SK-N-SH treated with all-trans-retinoic acid at 6 μM for 48 hours (cell line): ENCODE results near the gene GLRA2.

ENCODE experiments used
- ESRRG ChIP-seq: fragments of 250-450 bp; sonication (Bioruptor Pico); IDR thresholded peaks from 2 replicates; pipeline ENCODE4 v1.6.1; 2021; ENCODE audit warnings: mild to moderate bottlenecking
- GLIS3 ChIP-seq: fragments of 250-450 bp; sonication (Bioruptor Pico); IDR thresholded peaks from 2 replicates; pipeline ENCODE4 v1.5.0; 2020; ENCODE audit warnings: mild to moderate bottlenecking, moderate library complexity
- OSR1 ChIP-seq: fragments of 250-450 bp; sonication (Bioruptor Pico); IDR thresholded peaks from 2 replicates; pipeline ENCODE4 v1.8.0; 2022; ENCODE audit warnings: moderate library complexity, mild to moderate bottlenecking, inconsistent platforms
- TOX ChIP-seq: fragments of 250-450 bp; sonication (Bioruptor Pico); IDR thresholded peaks from 2 replicates; pipeline ENCODE4 v1.8.0; 2021; ENCODE audit warnings: mild to moderate bottlenecking, moderate library complexity, borderline replicate concordance
- ZNF565 ChIP-seq: fragments of 450-650 bp; formaldehyde crosslinking; conservative IDR thresholded peaks from 2 replicates; pipeline ENCODE4 v1.5.0; 2020; ENCODE audit warnings: low read depth, mild to moderate bottlenecking, moderate library complexity
- TF ChIP-seq, protein P1 (sequence below): fragments of 250-450 bp; sonication (Bioruptor Pico); IDR thresholded peaks from 2 replicates; pipeline ENCODE4 v1.5.1; 2020; ENCODE audit warnings: low read depth, mild to moderate bottlenecking, moderate library complexity

DNA sequence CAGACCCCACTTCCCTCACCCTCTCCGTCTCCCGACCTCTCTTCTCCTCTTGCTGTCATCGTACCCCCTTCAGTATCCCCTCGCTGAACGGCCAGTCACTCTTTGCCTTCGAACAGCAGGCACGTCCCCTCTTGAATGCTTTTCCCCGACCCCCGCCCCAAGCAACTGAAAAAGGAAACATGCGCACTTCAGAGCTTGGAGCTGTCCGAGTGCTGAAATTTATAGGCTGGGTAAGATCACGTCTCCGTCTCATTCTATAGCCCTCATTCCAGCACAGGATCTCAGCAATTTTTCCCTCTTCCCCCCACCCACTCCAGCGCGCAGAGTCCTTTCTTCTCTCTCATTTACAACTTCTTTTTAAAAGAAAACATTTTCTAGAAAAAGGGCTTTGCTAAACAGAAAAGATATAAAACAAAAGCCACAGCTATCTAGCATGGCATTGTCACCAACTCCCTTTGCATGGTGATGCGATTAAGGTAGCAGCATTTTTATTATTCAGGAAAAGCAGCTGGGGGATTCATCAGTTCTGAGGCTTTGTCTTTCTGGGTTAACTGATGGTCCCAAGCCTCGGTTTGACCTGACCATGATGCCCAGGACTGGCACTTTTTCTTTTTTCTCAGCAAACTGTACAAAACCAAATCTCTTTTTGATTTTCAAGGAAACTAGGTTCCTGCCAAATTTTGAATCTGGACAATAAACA is at the start of gene GLRA2:
- TF ChIP-seq OSR1 (CRISPR knock-in tag) (no peak), TOX (CRISPR knock-in tag) (no peak), ESRRG (CRISPR knock-in tag) (no peak), ZNF565 (CRISPR knock-in tag) (no peak), GLIS3 (CRISPR knock-in tag) (no peak)
- TF ChIP-seq, protein P1, sequence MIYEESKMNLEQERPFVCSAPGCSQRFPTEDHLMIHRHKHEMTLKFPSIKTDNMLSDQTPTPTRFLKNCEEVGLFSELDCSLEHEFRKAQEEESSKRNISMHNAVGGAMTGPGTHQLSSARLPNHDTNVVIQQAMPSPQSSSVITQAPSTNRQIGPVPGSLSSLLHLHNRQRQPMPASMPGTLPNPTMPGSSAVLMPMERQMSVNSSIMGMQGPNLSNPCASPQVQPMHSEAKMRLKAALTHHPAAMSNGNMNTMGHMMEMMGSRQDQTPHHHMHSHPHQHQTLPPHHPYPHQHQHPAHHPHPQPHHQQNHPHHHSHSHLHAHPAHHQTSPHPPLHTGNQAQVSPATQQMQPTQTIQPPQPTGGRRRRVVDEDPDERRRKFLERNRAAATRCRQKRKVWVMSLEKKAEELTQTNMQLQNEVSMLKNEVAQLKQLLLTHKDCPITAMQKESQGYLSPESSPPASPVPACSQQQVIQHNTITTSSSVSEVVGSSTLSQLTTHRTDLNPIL (CRISPR knock-in tag), result no peak
